Epithelial cell of prostate (primary cell): Measurements from ENCODE around the gene DLGAP5.
A peak's percentile ranks its signal among the peaks of the same experiment; 100 is the strongest.

Experiments
- DNase-seq: peaks from one replicate; pipeline ENCODE4 v3.0.0-alpha.2; 2011; ENCODE audit warnings: low read depth, low spot score
- H3K27ac ChIP-seq: fragments of 450-650 bp; 2 replicates; pipeline ENCODE4 v1.5.1; 2017; ENCODE audit warnings: mild to moderate bottlenecking

DLGAP5 gene

DNA sequence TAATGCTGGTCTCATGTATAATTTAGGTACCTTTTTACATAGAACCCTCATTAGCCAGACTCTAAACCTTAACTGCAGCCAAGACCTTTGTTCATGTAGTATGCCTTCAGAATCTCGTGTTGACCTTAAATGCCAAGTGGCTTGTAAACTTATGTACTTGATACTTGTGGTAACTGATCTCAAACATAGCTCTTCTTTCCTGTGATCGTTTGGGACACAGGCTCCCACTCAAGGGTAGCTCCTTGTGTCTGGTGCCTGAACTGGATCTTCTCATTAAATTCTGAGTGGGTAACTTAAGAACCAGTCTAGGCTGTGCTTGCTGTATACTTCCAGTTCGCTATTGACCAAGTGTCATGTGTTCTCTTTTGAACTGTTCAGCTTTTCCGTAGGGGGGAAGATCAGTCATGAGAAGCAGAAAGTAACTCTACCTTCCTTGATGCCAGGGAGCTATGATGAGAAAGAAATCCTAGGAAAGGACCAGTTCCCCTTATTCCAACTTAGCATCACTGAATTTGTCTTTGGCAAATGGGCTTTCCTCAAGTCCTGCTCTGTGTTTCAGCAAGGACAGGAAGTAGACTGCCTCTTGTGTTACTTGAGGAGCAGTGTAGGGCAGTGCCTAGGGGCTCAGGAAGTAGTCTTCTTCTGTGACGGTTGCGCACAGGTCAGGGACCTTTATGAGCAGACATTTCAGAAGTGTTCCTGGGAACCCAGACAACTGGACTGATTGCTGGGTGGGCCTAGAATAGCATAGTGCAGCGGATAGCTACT, 59.8 kb downstream of the DLGAP5 start:
- DNase-seq: no peak
- no peak overlapping the region for H3K27ac ChIP-seq

DNA sequence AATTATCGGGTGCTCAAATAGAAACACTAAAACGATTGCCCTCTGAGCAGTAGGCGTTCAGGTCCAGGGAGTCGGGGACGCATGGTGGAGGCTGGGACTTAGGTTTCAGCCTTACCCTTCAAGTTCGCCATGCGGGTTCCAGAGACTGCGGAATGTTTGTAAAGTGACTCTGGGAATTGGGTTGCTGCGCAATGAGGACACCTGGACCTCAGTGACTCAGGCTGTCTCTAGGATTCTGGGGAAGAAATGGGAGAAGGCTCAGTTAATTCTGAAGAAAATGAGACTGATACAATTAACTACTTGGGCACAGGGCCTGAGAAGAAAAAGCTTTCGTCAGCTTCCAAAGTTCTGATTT, 61.2 kb downstream of the DLGAP5 start:
- H3K27ac ChIP-seq: peak overlapping the region; percentile 72
- no peak for DNase-seq

DNA sequence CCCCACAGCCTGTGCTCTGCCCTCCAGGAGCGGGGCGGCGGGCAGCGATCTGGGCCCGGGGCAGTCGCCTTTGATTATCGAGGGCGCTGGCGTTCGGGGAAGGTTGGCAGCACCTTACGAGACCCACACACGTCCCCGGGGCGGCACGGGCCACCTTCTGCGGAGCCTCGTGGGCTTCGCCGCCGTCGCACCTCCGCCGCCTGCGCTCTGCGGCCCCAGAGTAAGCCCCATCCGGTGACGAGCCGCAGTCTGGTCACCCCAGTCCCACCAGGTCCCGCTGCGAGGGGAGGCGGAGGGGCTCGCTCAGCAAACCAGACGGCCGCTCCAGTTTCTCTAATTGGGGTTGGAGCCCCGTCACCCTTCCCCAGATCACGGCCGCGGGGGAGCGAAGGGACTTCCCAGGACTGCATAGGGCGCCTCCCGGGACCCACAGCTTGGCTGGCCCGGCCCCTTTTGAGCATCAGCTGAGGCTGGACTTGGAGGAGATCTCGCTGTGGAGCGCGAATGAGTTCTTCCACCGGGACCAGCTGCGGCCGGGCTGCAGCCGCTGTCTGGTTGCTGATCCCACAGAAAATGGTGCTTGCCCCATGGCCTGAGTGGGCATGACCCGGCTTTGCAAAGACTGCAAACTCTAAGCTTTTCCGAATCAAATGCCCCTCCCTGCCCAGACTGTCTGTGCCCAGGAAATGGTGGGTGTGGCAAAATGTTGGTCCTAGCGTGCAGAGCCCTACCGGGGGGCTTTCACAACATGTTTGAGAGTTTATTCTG, 61.8 kb downstream of the DLGAP5 start:
- peak overlapping the region; percentile 72 for H3K27ac ChIP-seq
- no peak for DNase-seq

DNA sequence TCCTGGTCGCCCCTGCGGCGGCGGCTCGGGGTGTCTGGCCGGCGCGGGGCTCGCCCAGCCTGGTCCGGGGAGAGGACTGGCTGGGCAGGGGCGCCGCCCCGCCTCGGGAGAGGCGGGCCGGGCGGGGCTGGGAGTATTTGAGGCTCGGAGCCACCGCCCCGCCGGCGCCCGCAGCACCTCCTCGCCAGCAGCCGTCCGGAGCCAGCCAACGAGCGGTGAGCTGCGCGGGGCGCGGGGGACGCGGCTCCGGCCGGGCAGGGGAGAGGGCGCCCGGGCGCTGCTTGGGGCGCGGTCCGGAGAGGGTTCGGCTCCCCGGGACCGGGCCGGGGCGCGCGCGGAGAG, 62.3 kb downstream of the DLGAP5 start, which contains the start of gene LGALS3:
Gene LGALS3 (plus strand): TSS at position 167 of the 342 bp plus-strand sequence. CDS start 8,122 bp downstream, outside the sequence.
- no peak for DNase-seq

DNA sequence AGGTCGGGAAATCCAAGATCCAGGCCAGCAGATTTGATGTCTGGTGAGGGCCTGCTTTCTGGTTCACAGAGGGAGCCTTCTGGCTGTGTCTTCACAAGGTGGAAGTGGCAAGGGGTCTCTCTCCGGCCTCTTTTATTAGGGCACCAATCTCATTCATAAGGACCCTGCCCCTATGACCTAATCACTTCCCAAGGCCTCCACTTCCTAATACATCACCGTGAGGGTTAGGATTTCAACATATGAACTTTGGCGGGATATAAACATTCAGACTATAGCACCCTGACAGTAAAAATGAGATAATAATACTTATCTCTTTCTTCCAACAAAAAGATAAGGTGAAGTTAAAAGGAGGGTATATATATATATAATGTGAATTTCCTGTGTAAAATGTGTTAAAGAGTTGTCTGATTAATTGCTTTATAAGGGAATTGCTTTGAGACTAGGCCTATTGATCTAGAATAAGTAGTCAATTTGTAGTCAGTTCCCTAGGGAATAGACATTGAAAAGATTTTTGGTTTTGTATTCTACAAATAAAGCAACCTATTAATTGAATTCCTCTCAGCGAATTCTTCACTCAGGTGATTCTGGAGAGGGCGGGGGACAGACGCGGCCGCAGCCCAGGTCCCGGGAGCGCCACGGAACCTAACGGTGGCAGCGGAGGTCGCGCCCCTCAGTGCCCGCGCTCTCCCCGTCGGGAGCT, 62.8 kb downstream of the DLGAP5 start:
- no peak for DNase-seq
- H3K27ac ChIP-seq: peak overlapping the region; percentile 72

More for the DNA sequence above, 62.3 kb downstream of the DLGAP5 start, which contains the start of gene LGALS3:
- peak within 1 kb of the TSS; percentile 72 for H3K27ac ChIP-seq

DNA sequence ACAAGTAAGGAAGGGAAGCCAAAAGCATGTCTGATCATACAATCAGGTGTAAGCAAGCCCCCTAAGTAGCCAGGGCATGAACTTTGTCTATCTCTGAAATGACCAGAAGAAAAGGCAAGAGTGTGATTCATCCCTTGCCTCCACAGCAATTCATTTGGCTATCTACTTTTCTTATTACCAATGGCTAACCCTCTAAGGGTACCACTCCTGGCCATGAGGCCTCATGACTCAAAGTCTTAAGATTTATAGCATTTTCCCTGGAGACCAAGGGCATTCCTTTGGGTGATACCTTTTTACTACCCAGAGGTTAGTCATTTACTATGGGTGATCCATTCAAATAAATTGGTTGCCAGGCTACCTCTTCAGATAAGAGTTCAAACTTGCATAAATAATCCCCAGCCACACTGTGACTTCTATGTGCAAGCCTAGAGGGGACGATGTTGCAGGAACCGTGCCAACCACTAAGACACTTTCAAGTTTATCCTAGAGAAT, 63.9 kb downstream of the DLGAP5 start:
- peak overlapping the region; percentile 13 for H3K27ac ChIP-seq
- DNase-seq: peak; percentile 71

DNA sequence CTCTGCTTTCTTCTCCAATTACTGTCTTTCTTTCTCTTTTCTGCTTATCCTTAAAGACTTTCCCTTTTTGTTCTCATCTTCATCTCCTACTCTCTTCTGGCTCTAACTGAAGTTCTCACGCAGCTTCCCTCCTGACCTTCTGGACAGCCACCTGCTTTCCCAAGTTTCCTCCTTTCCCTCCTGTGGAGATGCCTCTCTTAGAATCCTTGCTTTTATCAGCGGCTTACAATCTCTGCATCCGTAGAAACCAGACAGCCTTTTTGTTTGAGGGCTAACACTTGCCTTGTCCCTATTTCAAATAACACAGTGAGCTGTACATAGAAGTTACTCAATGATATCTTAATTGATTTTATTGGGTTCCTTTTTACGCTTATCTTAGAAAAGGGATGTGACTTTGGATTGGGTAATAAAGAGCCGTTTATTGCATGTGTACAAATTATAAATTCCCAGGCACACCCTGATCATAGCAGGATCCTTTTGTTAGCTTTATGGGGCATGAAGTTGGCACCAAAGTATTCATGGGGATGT, 64.4 kb downstream of the DLGAP5 start:
- H3K27ac ChIP-seq: peak overlapping the region; percentile 13
- DNase-seq: no peak

DNA sequence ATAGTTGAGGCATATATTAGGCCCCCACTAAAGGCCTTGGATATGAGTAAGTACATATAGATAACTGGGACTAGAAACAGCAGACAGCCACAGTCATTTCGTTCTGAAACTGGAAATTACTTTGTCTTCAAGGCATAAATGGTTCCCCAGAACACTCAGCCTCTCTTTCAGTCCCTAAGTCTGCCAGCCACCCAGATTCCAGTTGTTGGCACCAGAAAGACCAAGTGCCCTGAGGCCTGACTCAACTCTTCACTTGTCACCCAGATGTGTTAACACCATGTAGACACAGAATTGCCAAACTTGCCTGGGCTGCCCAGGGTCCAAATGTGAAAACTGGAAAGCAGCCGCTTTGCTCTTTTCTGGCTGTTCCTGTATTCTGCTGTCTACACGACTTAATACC, 65.4 kb downstream of the DLGAP5 start:
- no peak for DNase-seq
- no peak overlapping the region for H3K27ac ChIP-seq

DNA sequence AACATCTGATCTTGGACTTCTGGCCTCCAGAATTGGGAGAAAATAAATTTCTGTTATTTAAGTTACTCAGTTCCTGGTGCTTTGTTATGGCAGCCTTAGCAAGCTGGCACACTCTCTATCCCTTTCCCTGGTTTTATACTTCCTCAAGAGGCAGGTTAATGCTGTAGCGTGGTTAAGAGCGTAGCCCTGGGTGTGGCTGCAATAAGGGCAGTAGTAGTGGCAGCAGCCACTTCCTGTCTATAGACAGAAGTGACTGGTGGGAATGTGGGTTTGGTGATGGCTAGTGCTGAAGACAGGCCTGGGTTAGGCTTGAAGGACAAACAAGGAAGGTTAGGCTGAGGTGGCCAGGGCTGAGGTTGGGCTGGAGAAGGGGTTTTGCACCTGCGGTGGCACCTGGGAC, 66.0 kb downstream of the DLGAP5 start:
- DNase-seq: no peak
- H3K27ac ChIP-seq: peak overlapping the region; percentile 2

DNA sequence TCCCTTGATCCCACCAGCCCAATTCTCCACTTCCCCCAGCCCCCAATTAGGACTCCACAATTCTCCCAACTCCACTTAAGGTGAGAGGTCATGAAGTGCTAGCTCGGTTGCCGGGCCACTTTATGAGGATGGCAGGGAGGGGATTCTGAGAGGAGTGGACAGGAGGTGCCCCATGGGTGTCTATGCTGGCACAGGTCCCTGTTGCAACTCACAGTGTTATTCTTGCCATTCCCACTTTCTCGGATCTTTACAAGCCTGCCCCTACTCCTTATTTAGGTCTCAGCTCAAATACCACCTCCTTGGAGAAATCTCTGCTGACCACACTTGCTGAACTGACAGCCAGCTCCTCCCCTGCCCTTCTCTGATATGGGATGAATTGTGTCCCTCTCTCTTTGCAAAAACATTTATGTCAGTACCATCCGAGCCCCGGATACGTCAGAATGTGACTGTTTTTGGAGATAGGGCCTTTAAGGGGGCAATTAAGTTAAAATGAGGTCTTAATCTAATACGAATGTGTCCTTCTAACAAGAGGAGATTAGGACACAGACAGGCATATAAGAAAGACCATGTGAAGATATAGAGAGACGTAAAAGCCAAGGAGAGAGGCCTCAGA, 66.5 kb downstream of the DLGAP5 start:
- no peak for DNase-seq
- peak overlapping the region; percentile 2 for H3K27ac ChIP-seq

DNA sequence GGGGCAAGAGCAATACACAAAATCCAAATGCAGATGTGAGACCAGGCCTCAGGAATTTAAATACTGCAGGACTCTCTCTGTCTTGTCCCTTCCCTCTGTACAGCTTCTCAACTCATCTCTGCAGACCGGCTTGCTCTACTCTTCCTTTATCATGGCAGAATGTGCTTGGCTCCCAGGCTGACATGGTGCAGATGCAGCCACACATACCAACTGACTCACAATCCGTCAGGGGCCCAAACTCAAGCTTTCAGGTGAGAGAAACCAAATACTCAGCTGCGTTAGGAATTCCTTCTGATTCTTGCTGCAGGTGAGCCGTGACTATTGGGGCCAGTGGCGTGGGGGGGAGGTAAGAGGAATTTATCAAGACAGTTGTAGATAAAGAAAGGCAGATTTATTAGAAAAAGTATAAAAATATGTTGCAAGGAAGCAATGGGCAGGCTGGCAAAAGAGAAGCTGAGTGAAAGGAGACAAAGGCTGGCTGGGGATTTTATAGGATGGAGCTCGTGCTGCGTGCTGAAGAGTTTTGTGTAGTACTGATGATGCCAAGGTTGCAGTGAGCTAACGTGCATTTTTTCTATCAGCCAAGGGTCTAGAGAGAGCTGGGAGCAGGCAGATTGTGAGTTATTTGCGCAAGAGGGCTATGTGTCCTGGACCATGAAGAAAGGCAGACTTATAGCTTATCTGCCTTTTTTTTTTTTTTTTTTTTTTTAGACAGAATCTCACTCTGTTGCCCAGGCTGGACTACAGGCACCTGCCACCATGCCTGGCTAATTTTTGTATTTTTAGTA, 67.3 kb downstream of the DLGAP5 start:
- no peak for DNase-seq
- no peak overlapping the region for H3K27ac ChIP-seq

DNA sequence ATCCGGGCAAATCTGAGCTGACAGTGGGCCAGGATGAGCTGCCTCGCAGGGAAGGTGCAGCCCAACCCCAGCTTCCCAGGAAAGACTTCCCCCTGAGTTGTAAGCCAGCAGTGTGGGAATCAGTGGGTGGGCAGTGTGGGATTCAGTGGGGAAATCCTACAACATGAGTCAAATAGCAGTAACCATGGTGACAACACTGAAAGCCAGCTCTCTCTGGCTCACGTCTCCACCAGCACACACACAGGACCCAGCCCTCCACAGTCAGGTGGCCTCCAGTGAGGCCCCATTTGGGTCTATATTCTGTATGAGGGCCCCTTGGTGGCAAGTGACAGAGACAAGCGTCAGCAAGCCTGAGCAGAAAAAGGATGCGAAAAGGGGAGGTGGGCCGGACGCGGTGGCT, 68.3 kb downstream of the DLGAP5 start:
- no peak for DNase-seq
- peak overlapping the region; percentile 8 for H3K27ac ChIP-seq

DNA sequence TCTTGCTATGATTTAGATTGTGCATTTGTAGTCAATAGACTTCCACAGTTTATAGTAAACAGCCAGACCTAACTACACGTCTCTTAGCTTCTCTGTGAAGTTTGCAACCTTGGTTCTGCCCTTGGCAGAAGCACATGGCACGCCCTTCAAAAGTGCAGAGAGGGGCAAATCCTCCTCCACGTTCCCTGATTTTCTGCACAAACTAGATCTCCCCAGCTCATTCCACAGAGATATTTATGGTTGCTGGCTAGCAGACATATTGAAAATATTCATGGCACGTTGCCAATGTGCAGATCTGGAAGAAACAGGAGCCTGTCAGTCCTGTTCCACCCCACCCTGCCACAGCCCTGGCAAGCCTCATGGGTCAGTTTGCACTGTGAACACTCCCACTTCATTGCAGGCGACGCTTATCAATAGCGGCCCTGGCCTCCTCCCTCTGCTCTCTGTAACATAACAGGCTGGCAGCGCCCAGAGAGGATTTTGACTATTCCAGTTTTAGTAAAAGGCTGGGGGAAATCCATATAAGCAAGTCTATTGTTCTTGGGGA, 68.9 kb downstream of the DLGAP5 start:
- DNase-seq: no peak
- peak overlapping the region; percentile 8 for H3K27ac ChIP-seq

DNA sequence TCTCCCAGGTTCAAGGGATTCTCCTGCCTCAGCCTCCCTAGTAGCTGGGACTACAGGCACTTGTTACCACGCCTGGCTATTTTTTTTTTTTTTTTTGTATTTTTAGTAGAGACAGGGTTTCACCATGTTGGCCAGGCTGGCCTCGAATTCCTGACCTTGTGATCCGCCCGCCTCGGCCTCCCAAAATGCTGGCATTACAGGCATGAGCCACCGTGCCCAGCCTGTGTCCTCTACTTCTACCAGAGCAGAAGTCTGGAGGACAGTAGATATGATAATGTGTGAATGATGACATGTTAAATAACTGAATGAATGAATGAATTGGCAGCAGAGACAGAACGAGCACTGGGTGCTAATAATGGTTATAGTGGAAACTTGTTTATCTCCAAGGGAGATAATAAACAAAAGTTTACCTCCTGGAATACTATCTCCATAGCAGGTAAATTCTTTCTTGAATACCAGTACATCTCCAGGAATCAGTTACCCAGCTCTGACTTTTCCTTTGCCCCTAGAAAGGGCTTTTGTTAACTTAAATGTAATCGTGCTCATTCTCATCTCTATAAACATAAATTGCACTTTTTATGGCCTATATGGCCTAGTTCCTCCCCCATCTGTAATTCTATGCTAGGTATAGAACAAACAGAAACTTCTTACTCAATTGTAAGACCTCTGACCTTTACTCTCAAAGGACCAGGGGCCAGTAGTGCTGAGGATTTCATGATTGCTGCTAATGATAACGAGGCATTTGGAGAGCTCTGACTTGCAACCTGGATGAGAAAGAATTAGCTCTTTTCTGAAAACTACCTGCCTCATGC, 69.6 kb downstream of the DLGAP5 start:
- H3K27ac ChIP-seq: peak overlapping the region; percentile 8
- no peak for DNase-seq

DNA sequence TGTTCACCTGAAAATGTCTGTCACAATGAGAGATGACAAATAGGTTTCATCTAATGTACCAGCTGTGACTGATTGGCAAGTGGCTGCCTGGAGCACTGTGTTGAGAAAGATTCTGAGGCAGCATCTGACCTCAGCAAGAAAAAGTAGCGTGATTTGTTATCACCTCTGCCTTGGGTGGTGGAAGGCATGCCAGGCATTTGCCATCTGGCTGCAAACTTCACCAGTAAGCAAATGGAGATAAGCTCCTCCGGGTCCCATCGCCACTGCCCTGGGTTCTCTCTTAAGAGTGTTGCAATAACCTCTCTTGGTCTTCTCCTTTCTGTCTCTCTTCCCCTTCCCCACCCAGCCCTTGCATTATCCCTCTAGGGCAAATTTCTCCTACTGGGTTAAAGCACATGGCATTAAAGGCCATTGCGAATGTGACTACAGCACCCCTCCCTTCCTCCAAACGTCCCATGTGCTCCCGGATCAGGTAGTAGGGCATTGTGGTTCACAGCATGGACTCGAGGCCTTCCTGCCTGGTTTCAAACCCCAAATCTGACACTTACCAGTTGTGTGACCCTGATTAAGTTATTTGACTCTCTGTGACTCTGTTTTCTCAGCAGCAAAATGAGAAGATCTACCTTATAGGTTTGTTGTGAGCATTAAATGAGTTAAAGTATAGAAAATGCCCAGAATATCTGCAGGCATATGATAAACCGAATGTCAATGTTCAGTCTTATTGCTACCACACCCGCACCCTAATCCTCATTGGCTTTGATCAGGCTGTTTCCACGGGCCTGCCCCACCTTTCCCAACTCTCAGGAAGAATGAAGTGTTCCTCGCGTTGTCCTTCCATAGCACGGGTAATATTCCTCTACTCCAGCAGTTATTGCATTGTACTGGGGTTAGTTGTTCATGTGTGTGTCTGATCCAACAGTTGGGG, 70.6 kb downstream of the DLGAP5 start:
- no peak for DNase-seq
- no peak overlapping the region for H3K27ac ChIP-seq

DNA sequence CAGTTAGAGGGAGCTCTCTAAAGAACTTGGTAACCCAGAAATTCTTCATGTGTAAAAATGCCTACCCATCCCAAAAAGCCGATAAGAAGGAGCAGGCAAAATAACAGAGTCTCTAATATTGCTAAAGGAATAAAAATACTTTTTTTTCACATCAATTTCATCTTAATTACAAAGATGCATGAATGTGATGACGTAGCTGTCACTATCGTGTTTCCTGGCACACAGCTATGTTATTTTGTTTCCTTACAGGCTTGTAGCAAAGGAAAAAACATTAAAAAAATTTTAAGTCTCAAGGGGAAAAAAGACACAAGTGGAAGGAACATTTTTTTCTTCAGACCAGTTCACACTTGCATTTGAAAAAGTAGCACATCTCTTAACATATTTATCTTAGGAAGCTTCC, 72.6 kb downstream of the DLGAP5 start:
- no peak overlapping the region for H3K27ac ChIP-seq
- no peak for DNase-seq

DNA sequence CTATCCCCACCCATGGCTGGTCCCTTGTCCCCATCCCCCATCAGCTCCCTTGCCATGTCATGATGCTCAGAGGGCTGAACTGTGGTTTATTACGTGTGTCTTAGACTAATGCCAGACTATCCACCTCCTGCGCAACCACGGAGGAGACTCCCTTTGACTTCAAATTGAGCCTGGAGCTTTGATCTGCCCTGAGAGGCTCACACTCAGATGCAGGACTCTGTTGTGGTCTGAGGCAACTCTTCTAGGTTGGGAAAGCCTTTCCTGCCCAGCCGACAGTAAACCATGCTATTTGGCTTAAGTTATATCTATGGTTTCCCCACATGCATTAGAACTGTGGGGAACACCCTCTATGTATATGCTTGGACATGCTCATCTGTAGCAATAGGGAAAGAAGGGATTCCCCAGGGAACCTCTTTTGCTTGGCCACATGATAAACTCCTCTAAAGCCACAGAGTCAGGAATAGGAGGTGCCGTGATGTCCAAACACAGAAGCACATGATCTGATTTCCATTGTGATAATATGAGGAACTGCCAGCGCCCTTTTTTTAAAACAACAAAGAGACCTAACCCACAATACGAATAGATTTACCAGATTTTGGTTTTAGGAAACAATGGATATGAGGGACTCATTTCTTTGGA, 73.5 kb downstream of the DLGAP5 start:
- DNase-seq: no peak
- H3K27ac ChIP-seq: peak overlapping the region; percentile 11
